Activated CD4-positive, alpha-beta T cell treated with anti-CD3 and anti-CD28 coated beads for 36 hours (primary cell): Measurements from ENCODE around the gene EPB41L1. TPM values are rescaled to one million over a fixed set of nuclear protein-coding genes. Genes with fewer than 3 reads are reported as not detected.

Experiments used
- total RNA-seq, 2 experiments: library from RNA; stranded (reverse); gene quantifications; one replicate each; pipeline ENCODE4 v1.2.3, GENCODE V29; 2021

EPB41L1 gene
- total RNA-seq, 2 experiments from 2014 or later: 0.67 to 1.5 TPM

Other genes starting within 250 kb of the EPB41L1 start
- gene SCAND1, start 200.2 kb upstream of the EPB41L1 start, total RNA-seq: 10 to 100 TPM; 37.8 to 39.3 TPM
- gene CNBD2, start 186.2 kb upstream of the EPB41L1 start, total RNA-seq: 1 to 10 TPM; 2.9 to 3.5 TPM
- 10 to 100 TPM; 18.7 to 20.7 TPM for gene AAR2, start 81.7 kb downstream of the EPB41L1 start, total RNA-seq
- gene DLGAP4, start 151.6 kb downstream of the EPB41L1 start, total RNA-seq: 10 to 100 TPM; 19.0 to 21.8 TPM